Measurements from ENCODE around the gene EPOP.

GRCh38 chr17:38669520-38669919 lies 5.2 kb downstream of the EPOP start:
- TF ChIP-seq EZH2phosphoT487 (IDR thresholded peaks at IDR 0.05) (no peak), EZH2 (IDR thresholded peaks at IDR 0.05) (no peak)

Data from neural progenitor cell (in vitro differentiated cells).